HEK293T (cell line): Measurements from ENCODE around the gene PPP1R3C.

ENCODE experiments used
- BHLHE40 ChIP-seq: fragments of 450-650 bp; IDR thresholded peaks from 2 replicates; pipeline ENCODE4 v1.6.1; 2016; ENCODE audit warnings: mild to moderate bottlenecking, moderate library complexity, borderline replicate concordance
- CTBP1 ChIP-seq: fragments of 450-650 bp; IDR thresholded peaks from 2 replicates; pipeline ENCODE4 v1.6.1; 2016; ENCODE audit warnings: borderline replicate concordance
- ELF4 ChIP-seq: fragments of 450-650 bp; IDR thresholded peaks from 2 replicates; pipeline ENCODE4 v1.6.1; 2017; ENCODE audit warnings: antibody characterized with exemption
- FOXA1 ChIP-seq: fragments of 450-650 bp; IDR thresholded peaks from 2 replicates; pipeline ENCODE4 v1.6.1; 2016; ENCODE audit warnings: mild to moderate bottlenecking
- FOXM1 ChIP-seq: fragments of 450-650 bp; IDR thresholded peaks from 2 replicates; pipeline ENCODE4 v1.6.1; 2017; ENCODE audit warnings: mild to moderate bottlenecking, borderline replicate concordance
- HDGF ChIP-seq: fragments of 450-650 bp; IDR thresholded peaks from 2 replicates; pipeline ENCODE4 v1.6.1; 2017; ENCODE audit warnings: antibody characterized with exemption, borderline replicate concordance
- L3MBTL2 ChIP-seq: fragments of 450-650 bp; conservative IDR thresholded peaks from 2 replicates; pipeline ENCODE4 v1.6.1; 2016; ENCODE audit warnings: mild to moderate bottlenecking
- LEF1 ChIP-seq: fragments of 450-650 bp; IDR thresholded peaks from 2 replicates; pipeline ENCODE4 v1.6.1; 2017; ENCODE audit warnings: mild to moderate bottlenecking, borderline replicate concordance
- SUZ12 ChIP-seq: fragments of 450-650 bp; IDR thresholded peaks from 2 replicates; pipeline ENCODE4 v1.6.1; 2016; ENCODE audit warnings: mild to moderate bottlenecking
- TARDBP ChIP-seq: fragments of 450-650 bp; IDR thresholded peaks from 2 replicates; pipeline ENCODE4 v1.6.1; 2016
- ZNF384 ChIP-seq: fragments of 450-650 bp; IDR thresholded peaks from 2 replicates; pipeline ENCODE4 v1.6.1; 2016
- TF ChIP-seq, protein P1 (sequence below): fragments of 450-650 bp; IDR thresholded peaks from 2 replicates; pipeline ENCODE4 v1.6.1; 2016

- TF ChIP-seq HDGF (no peak), BHLHE40 (no peak), CTBP1 (no peak), L3MBTL2 (no peak), ZNF384 (no peak), FOXA1 (no peak), TARDBP (no peak), LEF1 (no peak), FOXM1 (no peak), ELF4 (no peak), SUZ12 (no peak)
- TF ChIP-seq, protein P1, sequence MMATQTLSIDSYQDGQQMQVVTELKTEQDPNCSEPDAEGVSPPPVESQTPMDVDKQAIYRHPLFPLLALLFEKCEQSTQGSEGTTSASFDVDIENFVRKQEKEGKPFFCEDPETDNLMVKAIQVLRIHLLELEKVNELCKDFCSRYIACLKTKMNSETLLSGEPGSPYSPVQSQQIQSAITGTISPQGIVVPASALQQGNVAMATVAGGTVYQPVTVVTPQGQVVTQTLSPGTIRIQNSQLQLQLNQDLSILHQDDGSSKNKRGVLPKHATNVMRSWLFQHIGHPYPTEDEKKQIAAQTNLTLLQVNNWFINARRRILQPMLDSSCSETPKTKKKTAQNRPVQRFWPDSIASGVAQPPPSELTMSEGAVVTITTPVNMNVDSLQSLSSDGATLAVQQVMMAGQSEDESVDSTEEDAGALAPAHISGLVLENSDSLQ = no peak
Measured at GRCh38 chr10:91622601-91623000, 10.3 kb downstream of the PPP1R3C start.
